H1 (cell line): ENCODE data around the gene CORO2B. TPM values are rescaled to one million over a fixed set of nuclear protein-coding genes. Genes with fewer than 3 reads are reported as not detected.

Source experiments
- CTCF ChIA-PET: fragments of 300-600 bp; sonication (Branson Sonifier 250); formaldehyde crosslinking; loops from one replicate; lab custom pipeline; 2021; ENCODE audit not compliant: partially characterized antibody; lab: Charles Lee
- POLR2A ChIA-PET: fragments of 300-600 bp; sonication (Branson Sonifier 250); formaldehyde crosslinking; loops from one replicate; lab custom pipeline; 2021; ENCODE audit warnings: inconsistent platforms; ENCODE audit not compliant: partially characterized antibody; lab: Charles Lee
- DNase-seq, 2 experiments: peaks; one replicate each; pipeline versions ENCODE4 v3.0.0 to v3.0.0-alpha.2; 2010 to 2022; ENCODE audit warnings: low spot score in 2 of 2, low read depth in 1 of 2, mixed read lengths in 1 of 2
- FAIRE-seq: peaks from 2 replicates; lab custom pipeline; 2011; peaks lifted over from hg19 to GRCh38; lab: Jason Lieb, UNC
- H2AFZ ChIP-seq: 2 replicates; pipeline ENCODE4 v1.8.1; 2012; ENCODE audit warnings: low read length, inconsistent platforms
- H2AK5ac ChIP-seq: 2 replicates; pipeline ENCODE4 v1.6.1; 2013; ENCODE audit warnings: low read depth, low read length
- H2BK120ac ChIP-seq: replicated peaks from 2 replicates; pipeline ENCODE3; 2013; ENCODE audit warnings: low read depth, low read length, inconsistent platforms
- H2BK12ac ChIP-seq: 2 replicates; pipeline ENCODE4 v1.6.1; 2013; ENCODE audit warnings: low read depth, low read length
- H2BK15ac ChIP-seq: 2 replicates; pipeline ENCODE4 v1.6.1; 2013; ENCODE audit warnings: low read length
- H2BK20ac ChIP-seq: 2 replicates; pipeline ENCODE4 v1.6.1; 2013; ENCODE audit warnings: low read length
- H2BK5ac ChIP-seq: 2 replicates; pipeline ENCODE4 v1.6.1; 2013; ENCODE audit warnings: low read depth, low read length
- H3K14ac ChIP-seq: 2 replicates; pipeline ENCODE4 v1.6.1; 2013; ENCODE audit warnings: inconsistent platforms; ENCODE audit not compliant: insufficient read length
- H3K18ac ChIP-seq: 2 replicates; pipeline ENCODE4 v1.6.1; 2013; ENCODE audit warnings: low read length; ENCODE audit errors: extremely low read depth
- H3K23ac ChIP-seq: 2 replicates; pipeline ENCODE4 v1.6.1; 2013; ENCODE audit warnings: inconsistent platforms; ENCODE audit not compliant: insufficient read length
- H3K23me2 ChIP-seq: 2 replicates; pipeline ENCODE4 v1.6.1; 2013; ENCODE audit warnings: low read depth, low read length
- H3K27ac ChIP-seq: 2 replicates; pipeline ENCODE4 v1.6.1; 2011; ENCODE audit warnings: low read depth, low read length, inconsistent platforms
- H3K27me3 ChIP-seq, 4 experiments: replicated peaks in 1 of 4; 1 replicate in 1 of 4; 2 replicates in 3 of 4; pipeline versions ENCODE4 v1.6.1 to v1.8.1; 2011 to 2013; ENCODE audit warnings: low read length in 3 of 4, mild to moderate bottlenecking in 3 of 4, inconsistent platforms in 2 of 4, mixed read lengths in 2 of 4, moderate library complexity in 1 of 4; ENCODE audit not compliant: control insufficient read depth in 3 of 4, insufficient read depth in 3 of 4; ENCODE audit errors: extremely low read depth in 1 of 4
- H3K36me3 ChIP-seq, 4 experiments: 2 replicates each; pipeline versions ENCODE4 v1.6.1 to v1.8.1; 2011 to 2013; ENCODE audit warnings: mild to moderate bottlenecking in 4 of 4, low read length in 3 of 4, moderate library complexity in 2 of 4, control low read depth in 1 of 4, inconsistent platforms in 1 of 4; ENCODE audit not compliant: insufficient read depth in 4 of 4, control insufficient read depth in 2 of 4
- H3K4ac ChIP-seq: replicated peaks from 2 replicates; pipeline ENCODE3; 2013; ENCODE audit warnings: low read length, low read depth, mixed read lengths, inconsistent platforms; ENCODE audit not compliant: insufficient read length
- H3K4me1 ChIP-seq, 4 experiments: replicated peaks in 1 of 4; 1 replicate in 1 of 4; 2 replicates in 3 of 4; pipeline versions ENCODE4 v1.6.1 to v1.8.1; 2011 to 2013; ENCODE audit warnings: low read length in 3 of 4, inconsistent platforms in 2 of 4, mixed read lengths in 1 of 4; ENCODE audit not compliant: insufficient read depth in 4 of 4, control insufficient read depth in 3 of 4
- H3K4me2 ChIP-seq, 2 experiments: 2 replicates each; pipeline versions ENCODE4 v1.6.1 to v1.8.1; 2011 to 2013; ENCODE audit warnings: low read depth in 2 of 2, low read length in 2 of 2, control low read depth in 1 of 2, inconsistent platforms in 1 of 2, mild to moderate bottlenecking in 1 of 2; ENCODE audit not compliant: insufficient read depth in 1 of 2
- H3K4me3 ChIP-seq, 4 experiments: fragments of 200-600, 300-600 bp in 1 of 4; sonication (generic), shearing (Covaris generic), sonication (Bioruptor Twin) in 1 of 4; 2 replicates each; pipeline versions ENCODE4 v1.5.1 to v1.8.1; 2011 to 2016; ENCODE audit warnings: low read length in 4 of 4, low read depth in 3 of 4, control low read depth in 2 of 4, inconsistent platforms in 2 of 4, mild to moderate bottlenecking in 2 of 4, mixed read lengths in 1 of 4, moderate library complexity in 1 of 4; ENCODE audit not compliant: insufficient read depth in 2 of 4; ENCODE audit errors: extremely low read depth in 1 of 4
- H3K56ac ChIP-seq: replicated peaks from 2 replicates; pipeline ENCODE3; 2013; ENCODE audit warnings: low read depth, mild to moderate bottlenecking, mixed read lengths, low read length, inconsistent platforms; ENCODE audit not compliant: insufficient read length
- H3K79me1 ChIP-seq: 2 replicates; pipeline ENCODE4 v1.6.1; 2013; ENCODE audit warnings: low read depth, low read length, control low read depth
- H3K79me2 ChIP-seq, 2 experiments: 2 replicates each; pipeline versions ENCODE4 v1.6.1 to v1.8.1; 2012 to 2013; ENCODE audit warnings: low read length in 2 of 2, mild to moderate bottlenecking in 2 of 2, inconsistent platforms in 1 of 2; ENCODE audit not compliant: insufficient read depth in 2 of 2, control insufficient read depth in 1 of 2
- H3K9ac ChIP-seq, 4 experiments: replicated peaks in 1 of 4; 1 replicate in 1 of 4; 2 replicates in 3 of 4; pipeline versions ENCODE4 v1.6.1 to v1.8.1; 2011 to 2013; ENCODE audit warnings: low read depth in 3 of 4, low read length in 3 of 4, control low read depth in 2 of 4, mild to moderate bottlenecking in 2 of 4, moderate library complexity in 2 of 4, inconsistent platforms in 1 of 4; ENCODE audit errors: extremely low read depth in 1 of 4
- H3K9me3 ChIP-seq, 2 experiments: 2 replicates each; pipeline versions ENCODE4 v1.6.1 to v1.8.1; 2012 to 2013; ENCODE audit warnings: mild to moderate bottlenecking in 2 of 2, moderate library complexity in 2 of 2, control low read depth in 1 of 2, inconsistent platforms in 1 of 2, low read depth in 1 of 2, low read length in 1 of 2, mixed read lengths in 1 of 2; ENCODE audit not compliant: insufficient read depth in 2 of 2
- H4K20me1 ChIP-seq, 2 experiments: replicated peaks in 1 of 2; 2 replicates each; pipeline versions ENCODE3 to v1.8.1; 2011 to 2013; ENCODE audit warnings: inconsistent platforms in 2 of 2, low read length in 2 of 2, mild to moderate bottlenecking in 1 of 2; ENCODE audit not compliant: insufficient read depth in 2 of 2, control insufficient read depth in 1 of 2
- H4K5ac ChIP-seq: 2 replicates; pipeline ENCODE4 v1.6.1; 2013; ENCODE audit warnings: low read length, low read depth, mixed read lengths, inconsistent platforms; ENCODE audit not compliant: insufficient read length
- H4K8ac ChIP-seq: 2 replicates; pipeline ENCODE4 v1.8.0; 2013; ENCODE audit warnings: mild to moderate bottlenecking, moderate library complexity, low read length, inconsistent platforms; ENCODE audit not compliant: insufficient read depth; ENCODE audit errors: extremely low read depth
- H4K91ac ChIP-seq: replicated peaks from 2 replicates; pipeline ENCODE3; 2013; ENCODE audit warnings: low read length, mixed read lengths, inconsistent platforms; ENCODE audit not compliant: insufficient read length
- BRCA1 ChIP-seq: IDR thresholded peaks from 2 replicates; pipeline ENCODE4 v1.6.1; 2012; ENCODE audit warnings: low read depth, low read length, improper control_type of control experiment
- CEBPB ChIP-seq: IDR thresholded peaks from 2 replicates; pipeline ENCODE4 v1.6.1; 2012; ENCODE audit warnings: low read depth, low read length
- CTBP2 ChIP-seq: IDR thresholded peaks from 2 replicates; pipeline ENCODE4 v1.7.0; 2011; ENCODE audit warnings: borderline replicate concordance, mild to moderate bottlenecking, moderate library complexity, mixed read lengths, low read length; ENCODE audit not compliant: insufficient read depth, insufficient read length
- EZH2 ChIP-seq: fragments of 200-600 bp; sonication (generic); IDR thresholded peaks from 2 replicates; pipeline ENCODE4 v1.7.1; 2012; ENCODE audit warnings: low read depth, mild to moderate bottlenecking, moderate library complexity, low read length, inconsistent platforms; ENCODE audit not compliant: severe bottlenecking
- FOSL1 ChIP-seq: IDR thresholded peaks from 2 replicates; pipeline ENCODE4 v1.6.1; 2011; ENCODE audit warnings: mild to moderate bottlenecking, low read depth, low read length, moderate library complexity; ENCODE audit not compliant: insufficient read depth
- GABPA ChIP-seq: IDR thresholded peaks from 2 replicates; pipeline ENCODE4 v1.6.1; 2011; ENCODE audit warnings: mild to moderate bottlenecking, low read length, moderate library complexity, borderline replicate concordance; ENCODE audit not compliant: insufficient read depth
- HDAC2 ChIP-seq, 2 experiments: fragments of 300-600 bp in 1 of 2; sonication (generic) in 1 of 2; IDR thresholded peaks; 2 replicates each; pipeline ENCODE4 v1.6.1; 2011 to 2012; ENCODE audit warnings: low read depth in 2 of 2, low read length in 2 of 2, mild to moderate bottlenecking in 2 of 2, moderate library complexity in 2 of 2, borderline replicate concordance in 1 of 2, inconsistent platforms in 1 of 2
- HDAC6 ChIP-seq: IDR thresholded peaks from one replicate; pipeline ENCODE4 v1.7.1; 2012; ENCODE audit warnings: low read depth, mild to moderate bottlenecking, inconsistent platforms, low read length, moderate library complexity
- JUND ChIP-seq: IDR thresholded peaks from 2 replicates; pipeline ENCODE4 v1.6.1; 2011; ENCODE audit warnings: mild to moderate bottlenecking, improper control_type of control experiment, low read length
- MAFK ChIP-seq: IDR thresholded peaks from 2 replicates; pipeline ENCODE4 v1.6.1; 2012; ENCODE audit warnings: low read depth, mild to moderate bottlenecking, improper control_type of control experiment, low read length
- POLR2A ChIP-seq, 2 experiments: IDR thresholded peaks; 1 replicate in 1 of 2; 2 replicates in 1 of 2; pipeline ENCODE4 v1.6.1; 2011; ENCODE audit warnings: low read depth in 2 of 2, low read length in 2 of 2, mild to moderate bottlenecking in 2 of 2; ENCODE audit errors: control extremely low read depth in 1 of 2
- RXRA ChIP-seq: IDR thresholded peaks from 2 replicates; pipeline ENCODE4 v1.6.1; 2011; ENCODE audit warnings: low read depth, mild to moderate bottlenecking, low read length, moderate library complexity; ENCODE audit not compliant: insufficient read depth
- SP1 ChIP-seq: IDR thresholded peaks from 2 replicates; pipeline ENCODE4 v1.6.1; 2011; ENCODE audit warnings: low read depth, low read length
- TCF12 ChIP-seq: IDR thresholded peaks from 2 replicates; pipeline ENCODE4 v1.6.1; 2011; ENCODE audit warnings: low read depth, mild to moderate bottlenecking, low read length
- ZNF274 ChIP-seq: IDR thresholded peaks from 2 replicates; pipeline ENCODE4 v1.7.0; 2012; ENCODE audit warnings: low read length, borderline replicate concordance; ENCODE audit errors: extremely low read depth
- WGBS, 2 experiments: shearing (Covaris generic) in 1 of 2; methylation state at CpG; one replicate each; pipeline versions ENCODE4 v1.1.6 to v1.1.7; 2013 to 2015; ENCODE audit warnings: low lambda C conversion rate in 2 of 2, mixed read lengths in 2 of 2, inconsistent platforms in 1 of 2, low coverage in 1 of 2, missing lambda C conversion rate in 1 of 2; ENCODE audit not compliant: insufficient replicate concordance in 2 of 2, insufficient coverage in 1 of 2, insufficient read length in 1 of 2; ENCODE audit errors: extremely low coverage in 1 of 2, missing lambda C conversion rate in 1 of 2; 5-methylcytosine and 5-hydroxymethylcytosine counted together
- polyA plus RNA-seq, 7 experiments: library from polyadenylated mRNA; depleted of rRNA in 3 of 7; stranded (reverse) in 5 of 7; unstranded in 2 of 7; fragments of >200 nt in 5 of 7; fragments of 200-250 nt in 2 of 7; gene quantifications; 1 replicate in 5 of 7; 2 replicates in 1 of 7; 4 replicates in 1 of 7; pipeline versions ENCODE4 v1.2.1 to v1.2.3, GENCODE V29; 2011 to 2013; ENCODE audit warnings: missing spikeins in 2 of 7, mixed read lengths in 2 of 7
- total RNA-seq: library from RNA; stranded (reverse); fragmentation: NEBNext Ultra II Directional; extraction: Animal tissue kit (Norgen Biotek cat#: 25700); gene quantifications from 2 replicates; pipeline ENCODE4 v1.2.1, GENCODE V29; 2021

The CORO2B gene
- total and polyA plus RNA-seq, 2 of the 8 experiments (the other 6 are each of a cell fraction or from before 2014, with no cell fraction given): 3.4 to 6.7 TPM

DNA sequence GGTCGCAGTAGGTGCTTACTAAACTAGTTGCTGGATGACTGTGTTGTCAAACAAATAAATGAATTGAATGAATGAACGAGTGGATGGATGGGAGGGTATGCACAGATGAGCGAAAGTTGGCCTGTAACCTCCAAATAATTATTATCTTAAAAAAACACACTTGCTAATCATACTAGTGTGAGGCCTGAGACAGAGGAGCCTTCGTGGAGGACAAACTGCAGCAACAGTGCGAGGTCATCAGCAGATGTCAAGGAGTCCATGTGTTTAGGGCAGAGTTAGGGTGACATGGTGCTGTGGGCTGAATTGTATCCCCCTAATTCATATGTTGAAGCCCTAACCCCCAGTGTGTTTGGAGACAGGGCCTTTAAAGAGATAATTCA is 24.4 kb downstream of the CORO2B start:
- Histone ChIP-seq H3K79me2 (no peaks in the 10 kb centered on the region), H3K4me3 (no peak overlapping the region), H3K18ac (no peak overlapping the region), H3K56ac (no peak overlapping the region), H2BK15ac (0 out of 2 replicates have a peak overlapping the region, but pooled peaks have one; percentile 53), H3K27me3 (no peaks in the 10 kb centered on the region; a peak in 2 of 7 replicates), H3K14ac (no peak overlapping the region), H3K4ac (no peak overlapping the region), H4K8ac (no peak overlapping the region), H2AFZ (no peak overlapping the region), H3K27ac (no peak overlapping the region), H2BK5ac (no peak overlapping the region), H3K36me3 (no peaks in the 10 kb centered on the region), H3K4me1 (peaks cover 5 to 38% (median 28%) of the 10 kb centered on the region in 4 experiments), H3K4me2 (no peak overlapping the region), H2AK5ac (no peak overlapping the region; the same call in 1 of the 2 replicates), H3K79me1 (no peaks in the 10 kb centered on the region), H3K23me2 (no peaks in the 10 kb centered on the region; the same call in 1 of the 2 replicates), H3K9ac (no peak overlapping the region), H2BK20ac (no peak overlapping the region), H3K23ac (no peak overlapping the region), H3K9me3 (no peaks in the 10 kb centered on the region), H4K20me1 (no peaks in the 10 kb centered on the region), H4K91ac (no peak overlapping the region), H2BK120ac (no peak overlapping the region), H2BK12ac (no peak overlapping the region), H4K5ac (no peak overlapping the region)
- POLR2A ChIA-PET: no interaction called here
- CTCF ChIA-PET: interaction anchor here (1.0 to 1.8 kb wide), 4 partner anchors 19 to 53 kb away, joined by 3 to 4 read pairs (median 3); no protein-coding TSS in a partner anchor
- FAIRE-seq (no peak), DNase-seq (no peak)
- WGBS, 2 experiments: 96% methylated on average over 5 of the region's 5 CpGs; no CpG with 5 or more reads in 1 of the 2 experiments
- TF ChIP-seq TCF12 (no peak), CEBPB (no peak), GABPA (no peak), RXRA (no peak), CTBP2 (no peak), SP1 (no peak), JUND (no peak), ZNF274 (no peak), MAFK (no peak), HDAC2 (IDR thresholded peaks at IDR 0.05; ENCODE audit: borderline replicate concordance in 1 of 2, low read depth in 2 of 2, low read length in 2 of 2) (no peak), POLR2A (IDR thresholded peaks at IDR 0.05; ENCODE audit: control extremely low read depth in 1 of 2, low read depth in 2 of 2, low read length in 2 of 2) (no peak), FOSL1 (no peak), HDAC6 (no peak), EZH2 (no peak), BRCA1 (no peak)
